ENCODE results near the gene ARFGEF2. TPM values are rescaled to one million over a fixed set of nuclear protein-coding genes. Genes with fewer than 3 reads are reported as not detected.

ARFGEF2 gene
- total and polyA plus RNA-seq, 2 donors (not counting 3 experiments of a cell fraction or from before 2014, with no cell fraction given) = 12.7 to 32.6 TPM

DNA sequence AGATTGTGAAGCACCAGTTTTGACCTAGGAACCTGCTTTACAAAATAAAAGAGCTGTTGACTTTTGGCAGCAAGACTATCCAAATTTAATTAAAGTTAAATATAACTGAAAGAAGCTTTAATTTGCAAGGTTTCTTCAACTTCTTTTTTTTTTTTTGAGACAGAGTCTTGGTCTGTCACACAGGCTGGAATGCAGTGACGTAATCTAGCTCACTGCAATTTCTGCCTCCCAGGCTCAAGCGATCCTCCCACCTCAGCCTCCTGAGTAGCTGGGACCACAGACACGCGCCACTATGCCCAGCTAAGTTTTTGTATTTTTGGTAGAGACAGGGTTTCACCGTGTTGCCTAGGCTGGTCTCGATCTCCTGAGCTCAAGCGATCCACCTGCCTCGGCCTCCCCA, 110.9 kb downstream of the ARFGEF2 start:
- Histone ChIP-seq H4K20me1 (replicated peaks; ENCODE audit: control insufficient read depth, extremely low read depth, insufficient read depth, low read length) (no peaks in the 10 kb centered on the region), H3K9ac (replicated peaks; ENCODE audit: extremely low read depth, insufficient read depth, low read length) (no peak overlapping the region), H3K36me3 (ENCODE audit: control insufficient read depth in 2 of 2, extremely low read depth in 1 of 2, insufficient read depth in 2 of 2, low read length in 2 of 2) (peaks cover 12 to 18% of the 10 kb centered on the region in 2 experiments), H3K4me1 (ENCODE audit: control insufficient read depth, extremely low read depth, insufficient read depth, low read length) (no peaks in the 10 kb centered on the region), H3K27ac (ENCODE audit: insufficient read depth, low read depth, low read length) (no peak overlapping the region), H3K4me2 (ENCODE audit: insufficient read depth, low read length) (no peak overlapping the region), H3K27me3 (ENCODE audit: control insufficient read depth in 2 of 2, insufficient read depth in 2 of 2, low read length in 2 of 2) (no peaks in the 10 kb centered on the region), H3K9me1 (replicated peaks; ENCODE audit: control insufficient read depth, extremely low read depth, insufficient read depth, low read length) (no peaks in the 10 kb centered on the region), H3K79me2 (ENCODE audit: control insufficient read depth, insufficient read depth, low read length) (no peaks in the 10 kb centered on the region), H3K4me3 (replicated peaks in 1 of 3; ENCODE audit: insufficient read depth in 1 of 3, low read depth in 1 of 3, low read length in 3 of 3) (no peak overlapping the region), H2AFZ (ENCODE audit: low read depth, low read length) (no peak overlapping the region), H3K9me3 (replicated peaks; ENCODE audit: control insufficient read depth, insufficient read depth, low read length) (no peaks in the 10 kb centered on the region)
- POLR2A ChIA-PET = no interaction called here
- dilution Hi-C loops (cut with MboI; ENCODE audit: extremely low pct_ligation_motif_present, low sequenced_read_pairs) = no loop called here
- intact Hi-C loops (cut with micrococcal nuclease) = no loop called here
- TF ChIP-seq MYC (IDR thresholded peaks at IDR 0.05; ENCODE audit: low read depth, low read length) (no peak), EZH2 (IDR thresholded peaks at IDR 0.05; ENCODE audit: borderline replicate concordance, low read depth, low read length, severe bottlenecking) (no peak), POLR2AphosphoS5 (IDR thresholded peaks at IDR 0.05; ENCODE audit: insufficient read depth, low read depth, low read length) (no peak)
- BruUV-seq (replicated peaks) = no TSS peak
- no peak for FAIRE-seq
- CTCF ChIA-PET = no interaction called here
- no peak for DNase-seq (ENCODE audit: low read depth, low spot score)

DNA sequence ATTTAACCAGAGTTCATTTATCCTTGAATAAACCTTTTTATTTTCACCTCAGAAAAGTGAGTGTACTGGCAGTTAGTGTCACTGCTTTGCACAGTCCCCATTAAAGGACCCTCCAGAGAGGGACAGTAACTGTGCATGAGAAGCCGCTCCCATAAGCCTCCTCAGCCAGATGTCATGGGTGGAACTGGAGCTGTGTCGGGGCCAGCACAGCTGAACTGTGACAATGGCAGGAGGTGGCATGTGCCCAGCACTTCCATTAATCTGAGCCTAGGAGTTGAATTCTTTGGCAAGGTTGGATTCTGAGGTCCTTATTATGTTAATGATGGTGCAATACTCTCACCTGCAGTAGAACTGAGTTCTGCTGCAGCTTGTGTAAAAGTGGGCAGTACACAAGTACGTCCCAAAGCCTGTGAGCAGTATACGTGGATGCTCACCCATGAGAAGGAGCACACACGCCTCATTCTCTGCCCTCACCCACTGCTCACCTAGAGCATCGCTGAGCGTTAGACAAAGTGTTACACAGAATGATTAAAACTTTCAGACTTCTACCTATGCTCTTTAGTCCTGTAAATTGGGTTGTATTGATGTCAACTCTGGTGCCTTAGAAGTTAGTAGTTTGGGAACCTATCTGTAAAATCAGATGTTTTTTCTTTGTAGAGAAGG, 112.7 kb downstream of the ARFGEF2 start:
- POLR2A ChIA-PET = interaction anchor here (0.6 kb wide), 1 partner anchor 77 kb away, joined by 3 read pairs; no protein-coding TSS in a partner anchor
- no peak for FAIRE-seq

More for the DNA sequence above, 112.7 kb downstream of the ARFGEF2 start:
- Histone ChIP-seq H3K9ac (replicated peaks; ENCODE audit: extremely low read depth, insufficient read depth, low read length) (no peak overlapping the region), H3K36me3 (ENCODE audit: control insufficient read depth in 2 of 2, extremely low read depth in 1 of 2, insufficient read depth in 2 of 2, low read length in 2 of 2) (peaks cover 12 to 13% of the 10 kb centered on the region in 2 experiments), H3K27me3 (ENCODE audit: control insufficient read depth in 2 of 2, insufficient read depth in 2 of 2, low read length in 2 of 2) (no peaks in the 10 kb centered on the region), H3K4me3 (replicated peaks in 1 of 3; ENCODE audit: insufficient read depth in 1 of 3, low read depth in 1 of 3, low read length in 3 of 3) (no peak overlapping the region), H3K4me2 (ENCODE audit: insufficient read depth, low read length) (no peak overlapping the region), H3K27ac (ENCODE audit: insufficient read depth, low read depth, low read length) (no peak overlapping the region), H4K20me1 (replicated peaks; ENCODE audit: control insufficient read depth, extremely low read depth, insufficient read depth, low read length) (no peaks in the 10 kb centered on the region), H2AFZ (ENCODE audit: low read depth, low read length) (no peak overlapping the region), H3K79me2 (ENCODE audit: control insufficient read depth, insufficient read depth, low read length) (no peaks in the 10 kb centered on the region), H3K9me1 (replicated peaks; ENCODE audit: control insufficient read depth, extremely low read depth, insufficient read depth, low read length) (no peaks in the 10 kb centered on the region), H3K4me1 (ENCODE audit: control insufficient read depth, extremely low read depth, insufficient read depth, low read length) (no peaks in the 10 kb centered on the region), H3K9me3 (replicated peaks; ENCODE audit: control insufficient read depth, insufficient read depth, low read length) (no peaks in the 10 kb centered on the region)
- no TSS peak for BruUV-seq (replicated peaks)
- CTCF ChIA-PET = no interaction called here
- TF ChIP-seq GATA2 (IDR thresholded peaks at IDR 0.05; ENCODE audit: insufficient read depth, insufficient read length, low read depth, low read length) (no peak), JUN (IDR thresholded peaks at IDR 0.05; ENCODE audit: borderline replicate concordance, insufficient read depth, insufficient read length, low read depth) (no peak), POLR2A (IDR thresholded peaks at IDR 0.05; ENCODE audit: low read depth, low read length) (no peak), FOS (IDR thresholded peaks at IDR 0.05; ENCODE audit: borderline replicate concordance, insufficient read depth, low read length) (no peak), MYC (IDR thresholded peaks at IDR 0.05; ENCODE audit: low read depth, low read length) (no peak), EZH2 (IDR thresholded peaks at IDR 0.05; ENCODE audit: borderline replicate concordance, low read depth, low read length, severe bottlenecking) (no peak), POLR2AphosphoS5 (IDR thresholded peaks at IDR 0.05; ENCODE audit: insufficient read depth, low read depth, low read length) (no peak)
- TF ChIP-seq, protein P1, sequence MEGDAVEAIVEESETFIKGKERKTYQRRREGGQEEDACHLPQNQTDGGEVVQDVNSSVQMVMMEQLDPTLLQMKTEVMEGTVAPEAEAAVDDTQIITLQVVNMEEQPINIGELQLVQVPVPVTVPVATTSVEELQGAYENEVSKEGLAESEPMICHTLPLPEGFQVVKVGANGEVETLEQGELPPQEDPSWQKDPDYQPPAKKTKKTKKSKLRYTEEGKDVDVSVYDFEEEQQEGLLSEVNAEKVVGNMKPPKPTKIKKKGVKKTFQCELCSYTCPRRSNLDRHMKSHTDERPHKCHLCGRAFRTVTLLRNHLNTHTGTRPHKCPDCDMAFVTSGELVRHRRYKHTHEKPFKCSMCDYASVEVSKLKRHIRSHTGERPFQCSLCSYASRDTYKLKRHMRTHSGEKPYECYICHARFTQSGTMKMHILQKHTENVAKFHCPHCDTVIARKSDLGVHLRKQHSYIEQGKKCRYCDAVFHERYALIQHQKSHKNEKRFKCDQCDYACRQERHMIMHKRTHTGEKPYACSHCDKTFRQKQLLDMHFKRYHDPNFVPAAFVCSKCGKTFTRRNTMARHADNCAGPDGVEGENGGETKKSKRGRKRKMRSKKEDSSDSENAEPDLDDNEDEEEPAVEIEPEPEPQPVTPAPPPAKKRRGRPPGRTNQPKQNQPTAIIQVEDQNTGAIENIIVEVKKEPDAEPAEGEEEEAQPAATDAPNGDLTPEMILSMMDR (IDR thresholded peaks at IDR 0.05; ENCODE audit: extremely low read depth in 1 of 2, insufficient read depth in 1 of 2, low read depth in 1 of 2, low read length in 2 of 2) = no peak
- TF ChIP-seq, protein P2, sequence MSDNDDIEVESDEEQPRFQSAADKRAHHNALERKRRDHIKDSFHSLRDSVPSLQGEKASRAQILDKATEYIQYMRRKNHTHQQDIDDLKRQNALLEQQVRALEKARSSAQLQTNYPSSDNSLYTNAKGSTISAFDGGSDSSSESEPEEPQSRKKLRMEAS (IDR thresholded peaks at IDR 0.05; ENCODE audit: insufficient read depth, insufficient read length) = no peak
- intact Hi-C loops (cut with micrococcal nuclease) = no loop called here
- dilution Hi-C loops (cut with MboI; ENCODE audit: extremely low pct_ligation_motif_present, low sequenced_read_pairs) = no loop called here
- no peak for DNase-seq (ENCODE audit: low read depth, low spot score)
